Upper lobe of right lung (tissue), 1 donor: Measurements from ENCODE around the gene PTBP1. TPM values are rescaled to one million over a fixed set of nuclear protein-coding genes. Genes with fewer than 3 reads are reported as not detected.

Experiments used
- ATAC-seq: fragments of 200-7000 bp; cut with Tn5 transposase; one replicate; pipeline ENCODE4 v1.9.1; 2020; ENCODE audit warnings: mild to moderate bottlenecking, moderate library complexity
- DNase-seq: peaks from one replicate; pipeline ENCODE4 v3.0.0-alpha.2; 2020
- H3K27ac ChIP-seq: fragments of 200-600 bp; one replicate; pipeline ENCODE4 v1.8.0; 2022
- H3K27me3 ChIP-seq: fragments of 200-600 bp; one replicate; pipeline ENCODE4 v1.8.0; 2022; ENCODE audit warnings: mild to moderate bottlenecking
- H3K36me3 ChIP-seq: fragments of 200-600 bp; one replicate; pipeline ENCODE4 v1.8.0; 2022
- H3K4me1 ChIP-seq: fragments of 200-600 bp; one replicate; pipeline ENCODE4 v1.8.0; 2022
- H3K4me3 ChIP-seq: fragments of 200-600 bp; one replicate; pipeline ENCODE4 v1.8.0; 2022; ENCODE audit warnings: mild to moderate bottlenecking
- H3K9me3 ChIP-seq: fragments of 200-600 bp; one replicate; pipeline ENCODE4 v1.8.0; 2022
- CTCF ChIP-seq: fragments of 200-600 bp; IDR thresholded peaks from one replicate; pipeline ENCODE4 v1.8.0; 2022; ENCODE audit warnings: antibody characterized with exemption
- intact Hi-C: fragments of 100-400 bp; cut with DNase I; formaldehyde crosslinking; loops from one replicate; pipeline ENCODE4 v1.11.0; 2022
- total RNA-seq: library from RNA; stranded (reverse); fragmentation: NEBNext Ultra II Directional; extraction: Animal tissue kit (Norgen Biotek cat#: 25700); gene quantifications from one replicate; pipeline ENCODE4 v1.2.1, GENCODE V29; 2021
- donor health status: DM: no; HTN: yes; CAD: no; lungs with severe emphysema.

The PTBP1 gene
- total RNA-seq, 1 donor from 2014 or later: 245 TPM

GRCh38 chr19:752652-753517, 44.4 kb upstream of the PTBP1 start:
- Histone ChIP-seq H3K27ac (peak overlapping the region; percentile 65), H3K4me3 (peak overlapping the region; percentile 3), H3K9me3 (peaks cover under 1% of the 10 kb centered on the region), H3K36me3 (no peaks in the 10 kb centered on the region), H3K4me1 (peaks cover 4% of the 10 kb centered on the region), H3K27me3 (no peaks in the 10 kb centered on the region)
- ATAC-seq: peak; percentile 81
- peak; percentile 86 for DNase-seq
- intact Hi-C loops: no loop called here
- TF ChIP-seq CTCF: no peak

- intact Hi-C loops: no loop called here
- no peak for ATAC-seq
- H3K27ac ChIP-seq: no peak overlapping the region
- DNase-seq: no peak
- TF ChIP-seq CTCF: no peak
- H3K27me3 ChIP-seq: no peaks in the 10 kb centered on the region
- peaks cover 4% of the 10 kb centered on the region for H3K4me1 ChIP-seq
- H3K36me3 ChIP-seq: no peaks in the 10 kb centered on the region
- H3K9me3 ChIP-seq: no peaks in the 10 kb centered on the region
- no peak overlapping the region for H3K4me3 ChIP-seq
Observed at GRCh38 chr19:754530-754929, 42.7 kb upstream of the PTBP1 start.

- intact Hi-C loops: no loop called here
- Histone ChIP-seq H3K27ac (no peak overlapping the region), H3K36me3 (no peaks in the 10 kb centered on the region), H3K4me3 (no peak overlapping the region), H3K9me3 (no peaks in the 10 kb centered on the region), H3K4me1 (peaks cover 4% of the 10 kb centered on the region), H3K27me3 (no peaks in the 10 kb centered on the region)
- DNase-seq (no peak), ATAC-seq (no peak)
- TF ChIP-seq CTCF: no peak
Observed at GRCh38 chr19:755063-755462, 42.2 kb upstream of the PTBP1 start.

- intact Hi-C loops: no loop called here
- DNase-seq (no peak), ATAC-seq (no peak)
- peaks cover 4% of the 10 kb centered on the region for H3K4me1 ChIP-seq
- no peak for TF ChIP-seq CTCF
- no peaks in the 10 kb centered on the region for H3K9me3 ChIP-seq
- H3K27ac ChIP-seq: no peak overlapping the region
- H3K27me3 ChIP-seq: no peaks in the 10 kb centered on the region
- no peak overlapping the region for H3K4me3 ChIP-seq
- no peaks in the 10 kb centered on the region for H3K36me3 ChIP-seq
Observed at GRCh38 chr19:756236-756635, 41.0 kb upstream of the PTBP1 start.

- no peak for DNase-seq
- intact Hi-C loops: no loop called here
- no peaks in the 10 kb centered on the region for H3K9me3 ChIP-seq
Observed at GRCh38 chr19:756821-757688, 40.2 kb upstream of the PTBP1 start.

More at GRCh38 chr19:756821-757688, 40.2 kb upstream of the PTBP1 start:
- no peak overlapping the region for H3K4me3 ChIP-seq
- no peak for TF ChIP-seq CTCF
- peaks cover 4% of the 10 kb centered on the region for H3K4me1 ChIP-seq
- no peak for ATAC-seq
- H3K36me3 ChIP-seq: no peaks in the 10 kb centered on the region
- no peak overlapping the region for H3K27ac ChIP-seq
- no peaks in the 10 kb centered on the region for H3K27me3 ChIP-seq
